Esophagus squamous epithelium (tissue), 4 donors: ENCODE results near the gene GUCY1A1.

Source experiments
- CTCF ChIP-seq, 6 experiments: fragments of 450-650 bp in 4 of 6; fragments of 200-600 bp in 2 of 6; sonication (generic) in 2 of 6; IDR thresholded peaks; one replicate each; pipeline ENCODE4 v1.5.1; 2016 to 2019; ENCODE audit warnings: antibody characterized with exemption in 6 of 6, mild to moderate bottlenecking in 4 of 6, moderate library complexity in 4 of 6
- POLR2A ChIP-seq, 4 donors: fragments of 450-650 bp; IDR thresholded peaks; one replicate each; pipeline ENCODE4 v1.6.1; 2017; ENCODE audit warnings: antibody characterized with exemption in 4 of 4, mild to moderate bottlenecking in 4 of 4, moderate library complexity in 3 of 4

GRCh38 chr4:155626561-155626960 is 40.1 kb upstream of the GUCY1A1 start:
- TF ChIP-seq CTCF (IDR thresholded peaks at IDR 0.05) (no peak), POLR2A (IDR thresholded peaks at IDR 0.05) (no peak)
